Fibroblast of lung (primary cell): ENCODE data around the gene FADS2. TPM values are rescaled to one million over a fixed set of nuclear protein-coding genes. Genes with fewer than 3 reads are reported as not detected.

Source experiments
- DNase-seq, 2 donors: peaks; one replicate each; pipeline versions ENCODE4 v3.0.0 to v3.0.0-alpha.2; 2010; ENCODE audit warnings: low read depth in 2 of 2
- H2AFZ ChIP-seq: 2 replicates; pipeline ENCODE4 v1.5.1; 2012; ENCODE audit warnings: low read length, control low read depth, inconsistent platforms
- H3K27ac ChIP-seq: 2 replicates; pipeline ENCODE4 v1.5.1; 2011; ENCODE audit warnings: low read length, control low read depth; ENCODE audit not compliant: insufficient read depth
- H3K27me3 ChIP-seq: 2 replicates; pipeline ENCODE4 v1.5.1; 2011; ENCODE audit warnings: mild to moderate bottlenecking, low read length; ENCODE audit not compliant: control insufficient read depth, insufficient read depth
- H3K36me3 ChIP-seq: 2 replicates; pipeline ENCODE4 v1.5.1; 2011; ENCODE audit warnings: low read length; ENCODE audit not compliant: control insufficient read depth, insufficient read depth
- H3K4me1 ChIP-seq: 2 replicates; pipeline ENCODE4 v1.5.1; 2011; ENCODE audit warnings: low read length; ENCODE audit not compliant: control insufficient read depth, insufficient read depth; ENCODE audit errors: extremely low read depth
- H3K4me2 ChIP-seq: 2 replicates; pipeline ENCODE4 v1.5.1; 2011; ENCODE audit warnings: low read length, control low read depth; ENCODE audit not compliant: insufficient read depth; ENCODE audit errors: extremely low read depth
- H3K4me3 ChIP-seq, 4 experiments: fragments of 200-600 bp in 1 of 4; sonication (generic) in 1 of 4; replicated peaks in 1 of 4; 2 replicates each; pipeline ENCODE4 v1.5.1; 2011 to 2016; ENCODE audit warnings: low read length in 4 of 4, low read depth in 3 of 4, mild to moderate bottlenecking in 3 of 4, control low read depth in 2 of 4, inconsistent platforms in 1 of 4, mixed read lengths in 1 of 4; ENCODE audit not compliant: insufficient read depth in 1 of 4; ENCODE audit errors: control extremely low read depth in 1 of 4
- H3K79me2 ChIP-seq: 2 replicates; pipeline ENCODE4 v1.5.1; 2012; ENCODE audit warnings: mild to moderate bottlenecking, low read length, inconsistent platforms; ENCODE audit not compliant: control insufficient read depth, insufficient read depth
- H3K9ac ChIP-seq: 2 replicates; pipeline ENCODE4 v1.5.1; 2011; ENCODE audit warnings: mild to moderate bottlenecking, low read length, control low read depth; ENCODE audit not compliant: insufficient read depth
- H3K9me3 ChIP-seq: 2 replicates; pipeline ENCODE4 v1.5.1; 2012; ENCODE audit warnings: low read depth, low read length; ENCODE audit not compliant: control insufficient read depth, insufficient read depth
- H4K20me1 ChIP-seq: 2 replicates; pipeline ENCODE4 v1.5.1; 2011; ENCODE audit warnings: low read length; ENCODE audit not compliant: control insufficient read depth, insufficient read depth; ENCODE audit errors: extremely low read depth
- CTCF ChIP-seq, 2 donors: IDR thresholded peaks in 1 of 2; conservative IDR thresholded peaks in 1 of 2; 1 replicate in 1 of 2; 2 replicates in 1 of 2; pipeline ENCODE4 v1.5.1; 2011 to 2012; ENCODE audit warnings: low read length in 2 of 2, control low read depth in 1 of 2, inconsistent platforms in 1 of 2, low read depth in 1 of 2, mild to moderate bottlenecking in 1 of 2
- EZH2 ChIP-seq: IDR thresholded peaks from 2 replicates; pipeline ENCODE4 v1.5.1; 2012; ENCODE audit warnings: low read length, control low read depth, mild to moderate bottlenecking; ENCODE audit errors: missing control alignments
- polyA plus RNA-seq, 2 donors: library from polyadenylated mRNA; depleted of rRNA in 1 of 2; stranded (reverse) in 1 of 2; unstranded in 1 of 2; fragments of >200 nt; gene quantifications; 2 replicates each; pipeline ENCODE4 v1.2.1, GENCODE V29; 2011 to 2012; ENCODE audit warnings: missing spikeins in 1 of 2
- total RNA-seq: library from RNA; depleted of rRNA; stranded (reverse); fragments of >200 nt; gene quantifications from 2 replicates; pipeline ENCODE4 v1.2.1, GENCODE V29; 2014

FADS2 gene
- total and polyA plus RNA-seq, 2 donors (not counting 1 experiment from before 2014, with no cell fraction given), result 418 to 932 TPM

DNA sequence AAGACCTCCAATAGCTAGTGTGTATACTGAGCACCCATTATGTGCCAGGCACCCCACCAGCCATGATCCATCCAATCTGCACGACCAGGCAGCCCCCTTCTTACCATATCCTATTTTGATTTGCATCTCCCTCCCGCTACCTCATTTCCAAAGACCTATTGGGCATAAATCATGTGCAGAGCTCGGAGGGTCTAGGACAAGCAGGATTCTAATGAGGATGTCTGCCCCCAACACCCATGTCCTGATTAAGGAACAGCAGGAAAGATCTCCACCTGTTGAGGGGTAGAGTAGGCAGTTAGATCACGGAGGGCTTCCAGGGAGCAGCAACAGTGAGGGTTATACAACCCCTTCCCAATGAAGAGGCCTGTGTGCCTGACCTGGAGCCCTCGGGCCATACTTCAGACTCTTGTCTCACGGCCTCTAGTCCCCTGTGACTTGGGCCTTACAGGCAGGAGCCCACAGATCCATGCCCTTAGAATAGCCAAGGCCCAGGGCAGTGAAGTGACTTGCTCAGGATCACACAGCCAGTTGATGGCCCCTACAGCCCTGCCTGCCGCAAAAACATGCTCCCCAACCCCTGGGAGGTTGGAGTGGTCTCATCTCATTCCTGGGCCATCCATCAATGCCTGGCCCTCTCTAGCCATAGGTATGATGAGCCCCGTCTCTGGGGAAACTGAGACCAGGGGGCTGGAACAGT, 85.7 kb downstream of the FADS2 start:
- no peak for TF ChIP-seq CTCF (conservative IDR thresholded peaks at IDR 0.05 in 1 of 2, IDR thresholded peaks at IDR 0.05 in 1 of 2; ENCODE audit: low read depth in 1 of 2, low read length in 2 of 2)
- H3K9ac ChIP-seq, result no peak overlapping the region
- H3K27ac ChIP-seq, result no peak overlapping the region
- H2AFZ ChIP-seq, result no peak overlapping the region
- H3K27me3 ChIP-seq, result no peaks in the 10 kb centered on the region
- H3K4me3 ChIP-seq, result no peak overlapping the region
- no peak overlapping the region for H3K4me2 ChIP-seq
- DNase-seq, result no peak
- H3K36me3 ChIP-seq, result no peaks in the 10 kb centered on the region
- H3K79me2 ChIP-seq, result no peaks in the 10 kb centered on the region
- no peaks in the 10 kb centered on the region for H4K20me1 ChIP-seq
- H3K9me3 ChIP-seq, result no peaks in the 10 kb centered on the region
- peaks cover 3% of the 10 kb centered on the region for H3K4me1 ChIP-seq

DNA sequence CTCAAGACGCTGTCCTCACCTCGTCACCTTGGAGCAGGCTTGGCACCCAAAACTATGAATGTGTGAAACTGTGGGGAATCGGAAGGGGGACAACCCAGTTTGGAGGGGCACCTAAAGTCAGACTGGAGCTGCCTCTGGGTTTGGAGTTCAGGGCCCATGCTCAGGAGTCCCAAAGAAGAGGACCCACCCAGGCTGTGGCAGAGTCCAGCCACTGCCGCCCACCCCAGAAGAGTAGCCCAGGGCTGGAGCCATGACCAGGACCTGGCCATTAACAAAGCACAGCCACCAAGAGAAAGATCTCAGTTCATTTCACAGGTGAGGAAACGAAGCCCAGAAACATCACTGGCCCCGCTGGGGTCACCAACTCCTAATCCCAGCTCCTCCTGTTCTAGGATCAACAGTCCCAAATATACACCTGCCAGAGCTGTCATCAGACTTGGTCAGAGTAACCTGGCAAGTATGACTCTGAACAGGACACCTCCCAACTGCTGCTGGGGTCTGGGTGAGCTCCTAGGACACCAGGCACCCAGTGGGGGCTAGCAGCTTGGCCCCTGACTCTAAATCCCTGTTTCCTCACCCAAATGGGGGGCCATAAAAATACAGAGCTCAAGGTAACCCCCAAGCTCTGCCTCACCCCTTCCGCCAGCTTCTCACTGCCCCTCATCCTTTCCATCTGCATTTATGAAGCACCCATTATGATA, 86.5 kb downstream of the FADS2 start:
- no peak for DNase-seq
- H3K27me3 ChIP-seq, result peaks cover 8% of the 10 kb centered on the region
- no peaks in the 10 kb centered on the region for H3K9me3 ChIP-seq
- H3K4me3 ChIP-seq, result no peak overlapping the region
- no peaks in the 10 kb centered on the region for H3K79me2 ChIP-seq
- no peak overlapping the region for H3K4me2 ChIP-seq
- TF ChIP-seq CTCF (conservative IDR thresholded peaks at IDR 0.05 in 1 of 2, IDR thresholded peaks at IDR 0.05 in 1 of 2; ENCODE audit: low read depth in 1 of 2, low read length in 2 of 2) (no peak), EZH2 (no peak)
- no peaks in the 10 kb centered on the region for H3K36me3 ChIP-seq
- H3K4me1 ChIP-seq, result peaks cover 5% of the 10 kb centered on the region
- no peak overlapping the region for H3K27ac ChIP-seq
- H2AFZ ChIP-seq, result no peak overlapping the region
- no peak overlapping the region for H3K9ac ChIP-seq
- no peaks in the 10 kb centered on the region for H4K20me1 ChIP-seq

- TF ChIP-seq CTCF (conservative IDR thresholded peaks at IDR 0.05 in 1 of 2, IDR thresholded peaks at IDR 0.05 in 1 of 2; ENCODE audit: low read depth in 1 of 2, low read length in 2 of 2) (no peak), EZH2 (no peak)
- no peak overlapping the region for H3K27ac ChIP-seq
- H4K20me1 ChIP-seq, result no peaks in the 10 kb centered on the region
- H3K79me2 ChIP-seq, result no peaks in the 10 kb centered on the region
- peak overlapping the region; percentile 57 for H3K9ac ChIP-seq
- H3K4me3 ChIP-seq, result peak overlapping the region; percentile 21 to 69 (median 37)
- H3K4me1 ChIP-seq, result peaks cover 5% of the 10 kb centered on the region
- H3K36me3 ChIP-seq, result no peaks in the 10 kb centered on the region
- H2AFZ ChIP-seq, result no peak overlapping the region
- H3K27me3 ChIP-seq, result peaks cover 8% of the 10 kb centered on the region
- peak overlapping the region; percentile 59 for H3K4me2 ChIP-seq
- DNase-seq, result no peak
- H3K9me3 ChIP-seq, result no peaks in the 10 kb centered on the region
Observed at GRCh38 chr11:61916737-61917333, 88.7 kb downstream of the FADS2 start.
